Activated B cell treated with CpG ODN at 0.5 μM for 24 hours (primary cell): ENCODE data around the gene CHD3. TPM values are rescaled to one million over a fixed set of nuclear protein-coding genes. Genes with fewer than 3 reads are reported as not detected.

ENCODE experiments used
- ATAC-seq: fragments of 200-7000 bp; cut with Tn5 transposase; one replicate; pipeline ENCODE4 v1.10.0; 2021; ENCODE audit warnings: low read depth, mild to moderate bottlenecking, moderate library complexity
- CTCF ChIA-PET: fragments of 350-600 bp; sonication (Branson Sonifier 250); formaldehyde crosslinking; loops from one replicate; lab custom pipeline; 2021; ENCODE audit warnings: antibody characterized with exemption; lab: Charles Lee
- POLR2A ChIA-PET: fragments of 350-600 bp; sonication (Branson Sonifier 250); formaldehyde crosslinking; loops from one replicate; lab custom pipeline; 2021; ENCODE audit warnings: antibody characterized with exemption; lab: Charles Lee
- DNase-seq: peaks from one replicate; pipeline ENCODE4 v3.0.0; 2022
- H3K27ac Mint-ChIP-seq: one replicate; pipeline ENCODE4 v1.8.0; 2020; ENCODE audit warnings: mixed read lengths
- H3K27me3 Mint-ChIP-seq: one replicate; pipeline ENCODE4 v1.8.0; 2021; ENCODE audit warnings: mixed read lengths
- H3K36me3 Mint-ChIP-seq: one replicate; pipeline ENCODE4 v1.8.0; 2021; ENCODE audit warnings: low read depth, mixed read lengths
- H3K4me1 Mint-ChIP-seq: one replicate; pipeline ENCODE4 v1.8.0; 2021; ENCODE audit warnings: mixed read lengths
- H3K4me3 Mint-ChIP-seq: one replicate; pipeline ENCODE4 v1.8.0; 2020; ENCODE audit warnings: mild to moderate bottlenecking, mixed read lengths
- H3K9me3 Mint-ChIP-seq: one replicate; pipeline ENCODE4 v1.8.0; 2020; ENCODE audit warnings: mixed read lengths
- intact Hi-C: fragments of 100-400 bp; cut with micrococcal nuclease; formaldehyde crosslinking; loops from one replicate; pipeline ENCODE4 v1.15.1; 2024
- total RNA-seq: library from RNA; stranded (reverse); gene quantifications from 2 replicates; pipeline ENCODE4 v1.2.3, GENCODE V29; 2022
- TF ChIP-seq, protein P1 (sequence below): fragments of 200-600 bp; IDR thresholded peaks from one replicate; pipeline ENCODE4 v1.8.0; 2022; ENCODE audit warnings: antibody characterized with exemption, mild to moderate bottlenecking

Gene CHD3
- total RNA-seq, 1 donor from 2014 or later, result 109 TPM

GRCh38 chr17:7840875-7841274 lies 47.7 kb upstream of the CHD3 start:
- TF ChIP-seq, protein P1, sequence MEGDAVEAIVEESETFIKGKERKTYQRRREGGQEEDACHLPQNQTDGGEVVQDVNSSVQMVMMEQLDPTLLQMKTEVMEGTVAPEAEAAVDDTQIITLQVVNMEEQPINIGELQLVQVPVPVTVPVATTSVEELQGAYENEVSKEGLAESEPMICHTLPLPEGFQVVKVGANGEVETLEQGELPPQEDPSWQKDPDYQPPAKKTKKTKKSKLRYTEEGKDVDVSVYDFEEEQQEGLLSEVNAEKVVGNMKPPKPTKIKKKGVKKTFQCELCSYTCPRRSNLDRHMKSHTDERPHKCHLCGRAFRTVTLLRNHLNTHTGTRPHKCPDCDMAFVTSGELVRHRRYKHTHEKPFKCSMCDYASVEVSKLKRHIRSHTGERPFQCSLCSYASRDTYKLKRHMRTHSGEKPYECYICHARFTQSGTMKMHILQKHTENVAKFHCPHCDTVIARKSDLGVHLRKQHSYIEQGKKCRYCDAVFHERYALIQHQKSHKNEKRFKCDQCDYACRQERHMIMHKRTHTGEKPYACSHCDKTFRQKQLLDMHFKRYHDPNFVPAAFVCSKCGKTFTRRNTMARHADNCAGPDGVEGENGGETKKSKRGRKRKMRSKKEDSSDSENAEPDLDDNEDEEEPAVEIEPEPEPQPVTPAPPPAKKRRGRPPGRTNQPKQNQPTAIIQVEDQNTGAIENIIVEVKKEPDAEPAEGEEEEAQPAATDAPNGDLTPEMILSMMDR, result no peak
- Mint-ChIP-seq H3K4me1 (peaks cover 68% of the 10 kb centered on the region), H3K27me3 (no peaks in the 10 kb centered on the region), H3K36me3 (peaks cover 26% of the 10 kb centered on the region), H3K27ac (peak overlapping the region; percentile 89), H3K4me3 (peak overlapping the region; percentile 98), H3K9me3 (no peaks in the 10 kb centered on the region)
- intact Hi-C loops, result loop anchor here (1.0 to 2.0 kb wide), 3 partner anchors 10 to 826 kb away; partner anchors contain the start of gene ALOXE3
- no peak for DNase-seq
- ChIA-PET CTCF (interaction anchor here (1.0 to 1.2 kb wide), 3 partner anchors 10 to 16 kb away, joined by 3 to 4 read pairs (median 3); partner anchors contain the start of gene NAA38), POLR2A (interaction anchor here (2.1 to 4.5 kb wide), 4 partner anchors 10 to 332 kb away, joined by 9 to 43 read pairs (median 21); partner anchors contain the start of genes CNTROB, TP53, TRAPPC1 and WRAP53)
- no peak for ATAC-seq

DNA sequence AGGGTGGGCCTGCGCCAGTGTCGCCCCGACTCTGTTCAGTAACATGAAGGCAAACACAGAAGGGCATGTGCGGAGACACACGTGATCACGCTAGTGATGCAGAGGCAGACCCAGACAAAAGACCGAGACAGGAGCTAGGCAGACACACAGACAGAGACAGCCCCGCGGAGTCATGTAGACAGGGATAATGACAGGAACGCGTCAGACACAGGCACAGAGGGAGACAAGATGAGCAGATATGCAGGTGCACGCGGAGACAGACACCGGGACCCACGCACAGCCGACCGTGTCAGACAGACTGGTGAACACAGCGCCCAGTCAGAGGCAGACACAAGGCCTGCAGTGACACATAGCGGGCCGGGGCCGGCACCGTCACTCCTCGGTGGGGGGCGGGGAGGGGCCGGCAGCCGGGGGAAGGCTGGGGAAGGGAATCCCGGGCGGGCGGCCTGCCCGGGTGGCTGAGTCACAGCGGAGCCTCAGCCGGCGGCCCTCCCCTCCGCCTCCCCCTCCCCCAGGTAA lies 47.1 kb upstream of the CHD3 start:
- DNase-seq, result no peak
- POLR2A ChIA-PET, result interaction anchor here (0.7 to 5.1 kb wide), 15 partner anchors 8 to 454 kb away, joined by 3 to 136 read pairs (median 8); partner anchors contain the start of genes CHD3, CNTROB, CTC1 and CYB5D1
- peak overlapping the region; percentile 100 for H3K27ac Mint-ChIP-seq

GRCh38 chr17:7841915-7842379 lies 46.6 kb upstream of the CHD3 start:
- TF ChIP-seq, protein P1, result no peak
- Mint-ChIP-seq H3K27ac (peak overlapping the region; percentile 100), H3K36me3 (peaks cover 34% of the 10 kb centered on the region), H3K4me1 (peaks cover 68% of the 10 kb centered on the region), H3K9me3 (no peaks in the 10 kb centered on the region), H3K27me3 (no peaks in the 10 kb centered on the region), H3K4me3 (peak overlapping the region; percentile 98)
- peak; percentile 90 for DNase-seq
- ChIA-PET POLR2A (interaction anchor here (0.5 to 5.1 kb wide), 23 partner anchors 8 to 623 kb away, joined by 3 to 136 read pairs (median 5); partner anchors contain the start of genes CHD3, CNTROB, CTC1 and CYB5D1), CTCF (interaction anchor here (0.7 to 1.1 kb wide), 4 partner anchors 9 to 147 kb away, joined by 3 read pairs; partner anchors contain the start of gene NAA38)
- ATAC-seq, result peak; percentile 23
- intact Hi-C loops, result loop anchor here (1.0 to 2.0 kb wide), 8 partner anchors 9 to 827 kb away; partner anchors contain the start of genes ALOXE3, PHF23 and POLR2A

More for the DNA sequence above, 47.1 kb upstream of the CHD3 start:
- Mint-ChIP-seq H3K9me3 (no peaks in the 10 kb centered on the region), H3K27me3 (no peaks in the 10 kb centered on the region), H3K36me3 (peaks cover 31% of the 10 kb centered on the region), H3K4me3 (peak overlapping the region; percentile 98), H3K4me1 (peaks cover 69% of the 10 kb centered on the region)
- TF ChIP-seq, protein P1, result no peak
- intact Hi-C loops, result loop anchor here (1.0 to 2.0 kb wide), 3 partner anchors 10 to 827 kb away; partner anchors contain the start of gene ALOXE3
- ATAC-seq, result peak; percentile 36
- CTCF ChIA-PET, result interaction anchor here (1.0 to 1.2 kb wide), 3 partner anchors 10 to 16 kb away, joined by 3 to 4 read pairs (median 3); partner anchors contain the start of gene NAA38

- ATAC-seq (peak; percentile 40), DNase-seq (peak; percentile 68)
- peaks cover 63% of the 10 kb centered on the region for H3K4me1 Mint-ChIP-seq
- H3K9me3 Mint-ChIP-seq, result no peaks in the 10 kb centered on the region
- ChIA-PET CTCF (interaction anchor here (0.7 to 1.6 kb wide), 4 partner anchors 8 to 147 kb away, joined by 3 to 7 read pairs (median 3); partner anchors contain the start of gene KDM6B), POLR2A (interaction anchor here (0.5 to 5.1 kb wide), 29 partner anchors 8 to 623 kb away, joined by 3 to 136 read pairs (median 4); partner anchors contain the start of genes CHD3, CNTROB, CTC1 and CYB5D1)
- H3K36me3 Mint-ChIP-seq, result peaks cover 40% of the 10 kb centered on the region
- intact Hi-C loops, result loop anchor here (1.0 to 2.0 kb wide), 6 partner anchors 227 to 603 kb away; partner anchors contain the start of genes PHF23, POLR2A and RANGRF
- H3K27ac Mint-ChIP-seq, result peak overlapping the region; percentile 100
- H3K4me3 Mint-ChIP-seq, result peak overlapping the region; percentile 98
- TF ChIP-seq, protein P1, result no peak
- no peaks in the 10 kb centered on the region for H3K27me3 Mint-ChIP-seq
Measured at GRCh38 chr17:7842380-7843256, 46.0 kb upstream of the CHD3 start.
